Neural crest cell (in vitro differentiated cells): ENCODE data around the gene ATP10D. TPM values are rescaled to one million over a fixed set of nuclear protein-coding genes. Genes with fewer than 3 reads are reported as not detected.
"Not testable (repeated sequence)": the region's sequence is repeated elsewhere in the genome, so short reads cannot be mapped to it uniquely, and the experiment has no call there.

Experiments used
- DNase-seq: peaks from one replicate; pipeline ENCODE4 v3.0.0; 2021; ENCODE audit warnings: low read depth, mixed read lengths, low spot score
- H3K27ac Mint-ChIP-seq: one replicate; pipeline ENCODE4 v1.8.0; 2021; ENCODE audit warnings: mild to moderate bottlenecking, mixed read lengths; ENCODE audit not compliant: unreplicated experiment
- H3K27me3 Mint-ChIP-seq: 2 replicates; pipeline ENCODE4 v1.8.0; 2021; ENCODE audit warnings: low read depth, mild to moderate bottlenecking, mixed read lengths
- H3K36me3 Mint-ChIP-seq: 2 replicates; pipeline ENCODE4 v1.8.0; 2021; ENCODE audit warnings: low read depth, mild to moderate bottlenecking, mixed read lengths
- H3K4me1 Mint-ChIP-seq: 2 replicates; pipeline ENCODE4 v1.8.0; 2021; ENCODE audit warnings: mixed read lengths
- H3K4me3 Mint-ChIP-seq: one replicate; pipeline ENCODE4 v1.8.0; 2021; ENCODE audit warnings: mild to moderate bottlenecking, mixed read lengths
- H3K9me3 Mint-ChIP-seq: 2 replicates; pipeline ENCODE4 v1.8.0; 2021; ENCODE audit warnings: mixed read lengths
- CTCF ChIP-seq: fragments of 200-600 bp; sonication (generic); conservative IDR thresholded peaks from 2 replicates; pipeline ENCODE4 v1.5.0; 2021; ENCODE audit warnings: antibody characterized with exemption, mild to moderate bottlenecking
- total RNA-seq: library from RNA; stranded (reverse); gene quantifications from 2 replicates; pipeline ENCODE4 v1.2.1, GENCODE V29; 2021

Gene ATP10D
- total RNA-seq, 1 donor from 2014 or later: 7.9 TPM

- Mint-ChIP-seq H3K4me1 (no peaks in the 10 kb centered on the region), H3K27ac (no peak overlapping the region), H3K9me3 (no peaks in the 10 kb centered on the region), H3K36me3 (no peaks in the 10 kb centered on the region), H3K27me3 (peaks cover 6% of the 10 kb centered on the region), H3K4me3 (no peak overlapping the region)
- no peak for TF ChIP-seq CTCF
- no peak for DNase-seq
Measured at GRCh38 chr4:47478804-47479203, 6.3 kb upstream of the ATP10D start.

- peaks cover 21% of the 10 kb centered on the region for H3K4me1 Mint-ChIP-seq
- H3K27ac Mint-ChIP-seq: no peak overlapping the region
- no peak for TF ChIP-seq CTCF
- H3K36me3 Mint-ChIP-seq: no peaks in the 10 kb centered on the region
- no peak overlapping the region for H3K4me3 Mint-ChIP-seq
- no peaks in the 10 kb centered on the region for H3K9me3 Mint-ChIP-seq
- no peak for DNase-seq
- H3K27me3 Mint-ChIP-seq: peaks cover 12% of the 10 kb centered on the region
Measured at GRCh38 chr4:47482326-47482725, 2.7 kb upstream of the ATP10D start.

- DNase-seq: no peak
- H3K27ac Mint-ChIP-seq: no peak overlapping the region
- H3K4me3 Mint-ChIP-seq: peak overlapping the region; percentile 68
- H3K9me3 Mint-ChIP-seq: no peaks in the 10 kb centered on the region
- H3K36me3 Mint-ChIP-seq: no peaks in the 10 kb centered on the region
- H3K27me3 Mint-ChIP-seq: peaks cover 12% of the 10 kb centered on the region
- H3K4me1 Mint-ChIP-seq: peaks cover 21% of the 10 kb centered on the region
- TF ChIP-seq CTCF: no peak
Measured at GRCh38 chr4:47483745-47484144, 1.3 kb upstream of the ATP10D start.

- peaks cover 21% of the 10 kb centered on the region for H3K4me1 Mint-ChIP-seq
- peaks cover 12% of the 10 kb centered on the region for H3K27me3 Mint-ChIP-seq
- TF ChIP-seq CTCF: no peak
- no peaks in the 10 kb centered on the region for H3K9me3 Mint-ChIP-seq
- H3K27ac Mint-ChIP-seq: no peak overlapping the region
- H3K4me3 Mint-ChIP-seq: peak overlapping the region; percentile 68
- H3K36me3 Mint-ChIP-seq: no peaks in the 10 kb centered on the region
- no peak for DNase-seq
Measured at GRCh38 chr4:47484168-47484567, 907 bp upstream of the ATP10D start.

GRCh38 chr4:47485768-47486167 lies 693 bp downstream of the ATP10D start:
- TF ChIP-seq CTCF: no peak

GRCh38 chr4:47486231-47486673 lies 1.2 kb downstream of the ATP10D start:
- H3K27ac Mint-ChIP-seq: no peak overlapping the region

More at GRCh38 chr4:47485768-47486167, 693 bp downstream of the ATP10D start:
- Mint-ChIP-seq H3K27me3 (peaks cover 12% of the 10 kb centered on the region), H3K36me3 (no peaks in the 10 kb centered on the region), H3K4me1 (peaks cover 21% of the 10 kb centered on the region), H3K9me3 (no peaks in the 10 kb centered on the region), H3K27ac (peak overlapping the region; percentile 99), H3K4me3 (peak overlapping the region; percentile 98)
- no peak for DNase-seq

GRCh38 chr4:47486727-47487126 lies 1.7 kb downstream of the ATP10D start:
- H3K36me3 Mint-ChIP-seq, H3K9me3 Mint-ChIP-seq, H3K27ac Mint-ChIP-seq, DNase-seq: not testable (repeated sequence)
- H3K27me3 Mint-ChIP-seq: peaks cover 12% of the 10 kb centered on the region
- H3K4me3 Mint-ChIP-seq: peak overlapping the region; percentile 98
- peaks cover 21% of the 10 kb centered on the region for H3K4me1 Mint-ChIP-seq

More at GRCh38 chr4:47486231-47486673, 1.2 kb downstream of the ATP10D start:
- DNase-seq: no peak
- Mint-ChIP-seq H3K27me3 (peaks cover 12% of the 10 kb centered on the region), H3K4me1 (peaks cover 21% of the 10 kb centered on the region), H3K9me3 (no peaks in the 10 kb centered on the region), H3K4me3 (peak overlapping the region; percentile 98), H3K36me3 (no peaks in the 10 kb centered on the region)
- no peak for TF ChIP-seq CTCF
